HEK293T (cell line): ENCODE data around the gene SUPT7L.

Source experiments
- CTCF ChIA-PET: fragments of 350-600 bp; formaldehyde crosslinking; extraction: SDS; loops from one replicate; lab custom pipeline; 2021; ENCODE audit warnings: antibody characterized with exemption, inconsistent platforms; lab: Yijun Ruan, JAX
- POLR2A ChIA-PET: fragments of 350-600 bp; formaldehyde crosslinking; extraction: SDS; loops from one replicate; lab custom pipeline; 2020; ENCODE audit warnings: antibody characterized with exemption, inconsistent platforms; lab: Yijun Ruan, JAX
- DNase-seq: peaks from one replicate; pipeline ENCODE4 v3.0.0; 2012; ENCODE audit warnings: mixed read lengths; ENCODE audit errors: extremely low spot score
- ARNT ChIP-seq: fragments of 450-650 bp; IDR thresholded peaks from 2 replicates; pipeline ENCODE4 v1.6.1; 2017; ENCODE audit warnings: mild to moderate bottlenecking
- BHLHE40 ChIP-seq: fragments of 450-650 bp; IDR thresholded peaks from 2 replicates; pipeline ENCODE4 v1.6.1; 2016; ENCODE audit warnings: mild to moderate bottlenecking, moderate library complexity, borderline replicate concordance
- CTBP1 ChIP-seq: fragments of 450-650 bp; IDR thresholded peaks from 2 replicates; pipeline ENCODE4 v1.6.1; 2016; ENCODE audit warnings: borderline replicate concordance
- ELF4 ChIP-seq: fragments of 450-650 bp; IDR thresholded peaks from 2 replicates; pipeline ENCODE4 v1.6.1; 2017; ENCODE audit warnings: antibody characterized with exemption
- FOXA1 ChIP-seq: fragments of 450-650 bp; IDR thresholded peaks from 2 replicates; pipeline ENCODE4 v1.6.1; 2016; ENCODE audit warnings: mild to moderate bottlenecking
- FOXK2 ChIP-seq: fragments of 450-650 bp; IDR thresholded peaks from 2 replicates; pipeline ENCODE4 v1.6.1; 2016; ENCODE audit warnings: mild to moderate bottlenecking
- FOXM1 ChIP-seq: fragments of 450-650 bp; IDR thresholded peaks from 2 replicates; pipeline ENCODE4 v1.6.1; 2017; ENCODE audit warnings: mild to moderate bottlenecking, borderline replicate concordance
- HDGF ChIP-seq: fragments of 450-650 bp; IDR thresholded peaks from 2 replicates; pipeline ENCODE4 v1.6.1; 2017; ENCODE audit warnings: antibody characterized with exemption, borderline replicate concordance
- L3MBTL2 ChIP-seq: fragments of 450-650 bp; conservative IDR thresholded peaks from 2 replicates; pipeline ENCODE4 v1.6.1; 2016; ENCODE audit warnings: mild to moderate bottlenecking
- LEF1 ChIP-seq: fragments of 450-650 bp; IDR thresholded peaks from 2 replicates; pipeline ENCODE4 v1.6.1; 2017; ENCODE audit warnings: mild to moderate bottlenecking, borderline replicate concordance
- NFRKB ChIP-seq: fragments of 450-650 bp; IDR thresholded peaks from 2 replicates; pipeline ENCODE4 v1.6.1; 2016; ENCODE audit warnings: mild to moderate bottlenecking, moderate library complexity
- SP1 ChIP-seq: fragments of 450-650 bp; IDR thresholded peaks from 2 replicates; pipeline ENCODE4 v1.6.1; 2017
- SUZ12 ChIP-seq: fragments of 450-650 bp; IDR thresholded peaks from 2 replicates; pipeline ENCODE4 v1.6.1; 2016; ENCODE audit warnings: mild to moderate bottlenecking
- TARDBP ChIP-seq: fragments of 450-650 bp; IDR thresholded peaks from 2 replicates; pipeline ENCODE4 v1.6.1; 2016
- ZNF384 ChIP-seq: fragments of 450-650 bp; IDR thresholded peaks from 2 replicates; pipeline ENCODE4 v1.6.1; 2016
- TF ChIP-seq, protein P1 (sequence below): fragments of 450-650 bp; IDR thresholded peaks from 2 replicates; pipeline ENCODE4 v1.6.1; 2016

The SUPT7L gene

GRCh38 chr2:27680571-27680970, 17.2 kb upstream of the SUPT7L start:
- TF ChIP-seq NFRKB (no peak), ELF4 (no peak), SUZ12 (no peak), FOXK2 (no peak), CTBP1 (no peak), BHLHE40 (no peak), SP1 (no peak), HDGF (no peak), L3MBTL2 (no peak), TARDBP (no peak), FOXM1 (no peak), ZNF384 (no peak), LEF1 (no peak), ARNT (no peak), FOXA1 (no peak)
- TF ChIP-seq, protein P1, sequence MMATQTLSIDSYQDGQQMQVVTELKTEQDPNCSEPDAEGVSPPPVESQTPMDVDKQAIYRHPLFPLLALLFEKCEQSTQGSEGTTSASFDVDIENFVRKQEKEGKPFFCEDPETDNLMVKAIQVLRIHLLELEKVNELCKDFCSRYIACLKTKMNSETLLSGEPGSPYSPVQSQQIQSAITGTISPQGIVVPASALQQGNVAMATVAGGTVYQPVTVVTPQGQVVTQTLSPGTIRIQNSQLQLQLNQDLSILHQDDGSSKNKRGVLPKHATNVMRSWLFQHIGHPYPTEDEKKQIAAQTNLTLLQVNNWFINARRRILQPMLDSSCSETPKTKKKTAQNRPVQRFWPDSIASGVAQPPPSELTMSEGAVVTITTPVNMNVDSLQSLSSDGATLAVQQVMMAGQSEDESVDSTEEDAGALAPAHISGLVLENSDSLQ = no peak
- ChIA-PET CTCF (no interaction called here), POLR2A (no interaction called here)
- DNase-seq = no peak

DNA sequence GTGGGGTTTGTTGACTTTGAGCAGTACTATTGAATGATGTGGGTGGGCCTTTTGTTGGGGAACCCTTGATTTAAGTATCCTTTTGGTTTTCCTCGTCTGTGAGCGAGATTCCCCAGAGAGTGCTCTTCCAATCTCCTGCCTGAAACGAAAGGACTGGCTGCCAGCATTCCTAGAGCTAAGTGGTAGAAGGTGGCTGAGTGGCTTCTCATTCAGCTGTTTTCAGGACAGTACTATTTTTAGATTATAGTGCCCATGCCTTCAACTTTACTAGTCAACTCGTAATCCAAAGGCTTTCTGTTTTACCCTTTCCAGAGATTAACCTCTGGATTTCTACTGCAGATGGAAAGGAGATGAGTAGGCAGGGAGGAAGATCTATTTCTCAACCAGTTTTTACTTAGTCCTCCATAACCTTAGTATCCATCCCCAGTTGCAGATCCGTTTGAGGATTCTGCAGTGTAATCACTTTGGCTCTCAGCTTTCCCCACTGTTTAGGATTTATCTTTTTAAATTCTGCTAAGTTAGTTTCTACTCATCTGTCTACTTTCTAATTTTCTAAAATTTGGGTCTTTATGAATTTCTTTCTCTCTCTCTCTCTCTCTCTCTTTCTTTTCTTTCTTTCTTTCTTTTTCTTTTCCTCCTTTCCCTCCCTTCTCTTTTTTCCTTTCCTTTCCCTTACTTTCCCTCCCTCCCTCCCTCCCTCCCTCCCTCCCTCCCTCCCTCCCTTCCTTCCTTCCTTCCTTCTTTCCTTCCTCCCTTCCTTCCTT, 9.5 kb upstream of the SUPT7L start:
- no peak for DNase-seq
- POLR2A ChIA-PET = interaction anchor here (1.5 kb wide), 1 partner anchor 9 kb away, joined by 11 read pairs; the partner anchor contains the start of genes SLC4A1AP and SUPT7L
- CTCF ChIA-PET = interaction anchor here (0.9 kb wide), 1 partner anchor 11 kb away, joined by 3 read pairs; no protein-coding TSS in a partner anchor
- TF ChIP-seq SP1 (no peak), SUZ12 (no peak), FOXM1 (no peak), HDGF (no peak), BHLHE40 (no peak), FOXA1 (no peak), FOXK2 (no peak), NFRKB (no peak), ZNF384 (no peak), TARDBP (no peak), L3MBTL2 (no peak), CTBP1 (no peak), LEF1 (no peak), ELF4 (no peak), ARNT (no peak)
- TF ChIP-seq, protein P1 = no peak

DNA sequence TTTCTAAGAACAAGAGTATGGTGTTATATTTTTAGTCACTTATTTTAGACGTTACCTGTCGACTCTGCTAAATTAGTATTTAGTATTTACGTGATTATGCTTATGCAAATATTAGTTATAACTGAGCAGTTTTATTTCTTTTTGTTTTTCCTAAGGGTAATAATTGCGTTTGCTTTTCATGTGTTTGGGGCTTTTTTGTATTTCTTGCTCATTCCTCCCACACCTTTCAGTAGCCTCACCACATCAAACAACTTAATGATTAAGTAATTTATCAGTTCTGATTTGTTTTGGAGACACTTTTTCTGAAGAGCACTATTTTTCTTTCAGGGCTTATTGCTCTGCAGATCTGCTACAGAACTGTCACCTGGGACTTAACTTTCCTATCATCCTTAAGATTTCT, 7.8 kb upstream of the SUPT7L start:
- CTCF ChIA-PET = no interaction called here
- POLR2A ChIA-PET = no interaction called here
- TF ChIP-seq FOXK2 = no peak
- DNase-seq = no peak

DNA sequence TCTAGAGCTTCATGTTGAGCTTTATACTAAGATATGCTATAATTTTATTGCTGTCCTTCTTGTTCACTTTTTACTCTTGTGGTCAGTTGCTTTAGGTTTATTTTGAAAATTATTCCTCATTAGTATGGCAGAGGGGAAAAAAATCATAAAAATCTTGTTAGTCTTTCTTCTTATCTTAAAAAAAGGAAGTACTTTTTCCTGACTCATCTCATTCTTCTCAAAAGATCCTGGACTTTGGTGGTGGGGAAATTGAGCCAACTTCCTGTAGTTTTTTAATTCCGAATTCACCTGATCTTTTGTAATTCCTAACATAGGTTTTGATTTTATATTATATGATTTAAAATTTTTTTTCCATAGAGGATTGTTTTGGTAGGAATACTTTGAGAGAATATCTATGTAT, 4.0 kb upstream of the SUPT7L start:
- no peak for TF ChIP-seq FOXA1
- CTCF ChIA-PET = no interaction called here
- no peak for DNase-seq
- POLR2A ChIA-PET = no interaction called here

GRCh38 chr2:27664622-27665363, 1.4 kb upstream of the SUPT7L start:
- TF ChIP-seq ZNF384 (no peak), FOXK2 (no peak), SUZ12 (no peak), BHLHE40 (no peak), SP1 (no peak), TARDBP (no peak), LEF1 (no peak), CTBP1 (no peak), ELF4 (no peak)
- ChIA-PET CTCF (no interaction called here), POLR2A (interaction anchor here (1.5 to 2.0 kb wide), 3 partner anchors 9 to 255 kb away, joined by 6 to 11 read pairs (median 7); partner anchors contain the start of genes CCDC121, GPN1 and PPM1G)
- no peak for DNase-seq

- TF ChIP-seq CTBP1 = no peak
- no peak for TF ChIP-seq SP1
- TF ChIP-seq NFRKB = no peak
- no peak for TF ChIP-seq FOXK2
- DNase-seq = no peak
- POLR2A ChIA-PET = interaction anchor here (1.0 to 2.0 kb wide), 7 partner anchors 9 to 284 kb away, joined by 3 to 11 read pairs (median 7); partner anchors contain the start of genes CCDC121, GPN1, PPM1G and ZNF513
- CTCF ChIA-PET = interaction anchor here (1.1 kb wide), 1 partner anchor 19 kb away, joined by 3 read pairs; no protein-coding TSS in a partner anchor
Measured at GRCh38 chr2:27664154-27664574, 750 bp upstream of the SUPT7L start.

- CTCF ChIA-PET = interaction anchor here (0.6 kb wide), 1 partner anchor 248 kb away, joined by 3 read pairs; no protein-coding TSS in a partner anchor
- TF ChIP-seq ZNF384 (no peak), L3MBTL2 (no peak), ELF4 (no peak)
- POLR2A ChIA-PET = no interaction called here
- no peak for DNase-seq
Measured at GRCh38 chr2:27661371-27661770, 2.0 kb downstream of the SUPT7L start.
